Activated CD8-positive, alpha-beta memory T cell treated with anti-CD3 and anti-CD28 coated beads, Interleukin-2, amount 50 U/mL, for 48 hours (primary cell): ENCODE results near the gene PMS1.
"Not testable (repeated sequence)": the region's sequence is repeated elsewhere in the genome, so short reads cannot be mapped to it uniquely, and the experiment has no call there.

Source experiments
- DNase-seq: peaks from one replicate; pipeline ENCODE4 v3.0.0-alpha.2; 2020

PMS1 gene

DNA sequence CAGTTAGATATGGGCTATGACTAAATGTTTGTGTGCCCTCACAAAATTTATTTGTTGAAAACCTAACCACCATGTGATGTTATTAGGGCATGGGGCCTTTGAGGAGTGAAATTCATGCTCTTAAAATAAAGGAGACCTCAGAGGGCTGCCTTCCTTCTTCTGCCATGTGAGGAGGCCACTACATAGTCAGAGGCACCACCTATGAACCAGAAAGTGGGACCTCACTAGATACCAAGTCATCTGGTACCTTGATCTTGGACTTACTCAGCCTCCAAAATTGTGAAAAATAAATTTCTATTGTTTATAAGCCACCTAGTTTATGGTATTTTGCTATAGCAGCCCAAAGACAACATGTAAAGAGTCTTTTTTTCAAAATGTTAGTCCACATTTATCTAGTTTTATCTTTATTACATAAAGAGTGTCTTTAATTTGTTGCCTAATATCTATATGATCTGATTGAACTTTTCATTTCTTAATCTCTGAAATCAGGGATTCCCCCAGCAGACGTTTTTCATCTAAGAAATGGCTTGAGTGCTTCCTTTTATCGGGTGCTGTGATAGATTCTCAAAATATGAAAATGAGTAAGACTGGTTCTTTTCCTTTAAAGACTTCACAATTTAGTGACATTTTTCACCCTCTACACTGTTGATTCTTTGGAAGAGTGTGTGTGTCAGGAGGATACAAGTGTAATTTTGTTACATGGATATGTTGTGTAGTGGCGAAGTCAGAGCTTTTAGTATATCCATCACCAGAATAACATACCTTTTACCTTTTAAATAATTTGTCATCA lies 34.2 kb downstream of the PMS1 start:
- no peak for DNase-seq

DNA sequence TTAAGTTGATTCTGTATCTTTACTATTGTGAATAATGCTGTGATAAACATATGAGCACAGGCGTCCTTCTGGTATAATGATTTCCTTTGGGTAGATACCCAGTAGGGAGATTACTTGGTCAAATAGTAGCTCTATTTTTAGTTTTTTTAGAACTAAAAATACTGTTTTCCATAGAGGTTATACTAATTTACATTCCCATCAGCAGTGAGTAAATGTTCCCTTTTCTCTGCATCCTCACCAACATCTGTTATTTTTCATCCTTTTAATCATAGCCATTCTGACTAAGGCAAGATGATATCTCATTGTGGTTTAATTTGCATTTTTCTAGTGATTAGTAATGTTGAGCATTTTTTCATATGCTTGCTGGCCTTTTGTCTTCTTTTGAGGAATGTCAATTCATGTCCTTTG lies 35.1 kb downstream of the PMS1 start:
- no peak for DNase-seq

DNA sequence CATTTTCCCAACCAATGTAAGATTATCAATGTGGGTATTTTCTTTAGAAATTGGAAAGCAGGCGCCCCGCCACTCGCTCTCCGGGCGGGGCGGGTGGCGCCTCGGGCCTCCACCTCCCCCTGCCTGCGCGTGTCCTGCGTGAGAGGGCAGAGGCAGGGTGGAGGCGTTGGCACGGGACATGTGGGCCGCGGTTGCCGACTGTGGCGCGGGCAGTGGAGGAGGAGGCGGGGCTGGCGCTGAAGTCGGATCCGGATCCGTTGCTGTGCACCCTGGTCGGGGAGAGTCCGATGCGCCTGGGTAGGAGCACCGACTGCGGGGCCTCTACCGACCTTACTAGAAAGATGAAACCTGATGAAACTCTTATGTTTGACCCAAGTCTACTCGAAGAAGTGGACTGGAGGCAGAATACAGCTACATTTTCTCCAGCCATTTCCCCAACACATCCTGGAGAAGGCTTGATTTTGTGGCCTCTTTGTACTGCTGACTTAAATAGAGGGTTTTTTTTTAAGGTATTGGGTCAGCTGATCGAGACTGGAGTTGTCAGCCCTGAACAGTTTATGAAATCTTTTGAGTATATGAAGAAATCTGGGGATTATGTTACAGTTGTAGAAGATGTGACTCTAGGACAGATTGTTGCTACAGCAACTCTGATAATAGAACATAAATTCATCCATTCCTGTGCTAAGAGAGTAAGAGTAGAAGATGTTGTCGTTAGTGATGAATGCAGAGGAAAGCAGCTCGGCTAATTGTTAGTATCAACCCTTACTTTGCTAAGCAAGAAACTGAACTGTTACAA lies 37.9 kb downstream of the PMS1 start:
- no peak for DNase-seq

DNA sequence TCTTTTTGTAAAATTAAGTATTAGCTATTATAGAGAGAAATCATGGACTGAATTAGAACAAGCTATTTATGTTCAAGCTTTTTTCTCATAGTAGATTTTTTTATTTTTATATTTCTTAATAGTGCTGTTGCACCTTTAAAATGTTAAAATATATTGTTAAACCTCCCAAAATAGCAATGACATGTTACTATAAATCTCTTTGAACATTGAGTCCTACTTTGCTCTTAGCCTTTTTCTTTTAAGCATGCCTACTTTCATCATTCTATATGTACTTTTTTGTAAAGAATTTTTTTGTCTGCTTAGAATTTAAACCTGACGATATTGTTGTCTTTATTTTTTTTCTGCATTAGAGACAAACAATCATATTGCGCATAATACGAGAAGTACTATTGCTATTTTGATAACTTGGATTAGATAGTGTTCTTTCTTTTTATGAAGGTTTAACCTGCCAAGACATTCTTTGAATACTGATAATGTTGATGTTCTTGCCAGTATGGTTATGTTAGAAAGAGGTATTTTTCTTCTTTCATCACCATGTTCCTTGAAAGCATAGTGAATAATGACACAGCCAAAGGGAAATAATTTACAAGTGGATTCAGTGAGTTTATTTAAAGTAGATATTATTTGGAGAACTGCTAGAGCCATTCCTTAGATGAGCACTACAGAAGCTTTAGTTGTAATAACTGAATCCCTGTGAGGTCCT lies 40.6 kb downstream of the PMS1 start:
- DNase-seq, result no peak

DNA sequence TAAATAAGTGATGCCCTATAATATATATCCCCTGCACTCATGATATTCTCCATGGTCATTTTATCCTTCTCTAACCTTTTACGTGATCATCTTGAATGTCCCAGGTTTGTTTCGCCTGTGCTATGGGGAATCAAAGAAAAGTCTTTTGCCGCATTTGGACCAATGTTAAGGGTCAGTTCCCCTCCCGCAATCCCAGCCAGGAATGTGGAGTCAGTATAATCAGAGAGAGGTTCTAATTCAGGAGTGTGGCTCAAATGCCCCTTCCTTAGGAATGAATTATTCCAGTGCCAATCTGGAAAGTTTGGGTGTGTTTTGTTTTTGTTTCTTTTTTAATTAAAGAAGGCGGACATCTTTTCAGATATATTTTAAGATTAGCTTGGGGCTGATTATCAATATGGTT lies 41.8 kb downstream of the PMS1 start:
- no peak for DNase-seq

DNA sequence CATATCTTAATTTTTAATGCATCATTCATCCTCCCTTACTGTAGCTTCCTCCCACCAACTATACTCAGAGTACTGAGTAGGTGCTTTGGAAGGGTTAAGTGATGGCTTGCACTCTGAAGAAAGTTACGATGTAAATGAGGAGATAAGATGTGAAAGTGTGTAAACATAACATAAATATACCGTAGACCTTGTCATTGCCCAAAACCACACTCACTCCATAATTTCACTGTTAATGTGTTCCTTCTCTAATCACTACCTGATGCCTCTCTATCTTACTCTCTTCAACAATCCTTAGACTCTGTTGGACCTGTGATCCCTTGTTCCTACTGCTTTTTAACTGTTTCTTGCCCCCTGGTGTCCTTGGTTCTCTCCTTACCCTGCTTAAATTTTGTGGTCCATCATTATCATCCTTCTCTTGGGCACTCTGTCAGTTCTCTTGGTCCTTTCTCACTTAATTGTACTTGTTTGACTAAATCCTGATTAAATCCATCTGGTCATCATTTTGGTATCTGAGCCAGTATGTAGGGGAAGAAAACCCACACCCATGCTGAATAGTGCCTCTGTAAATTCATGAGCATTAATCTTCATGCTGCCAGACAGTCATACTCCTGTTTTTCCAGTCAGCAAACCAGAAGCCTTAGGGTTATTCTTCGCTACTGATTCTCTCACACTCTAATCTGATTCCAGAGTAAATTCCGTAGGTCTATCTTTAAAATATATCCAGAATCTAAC lies 45.0 kb downstream of the PMS1 start:
- DNase-seq, result no peak

DNA sequence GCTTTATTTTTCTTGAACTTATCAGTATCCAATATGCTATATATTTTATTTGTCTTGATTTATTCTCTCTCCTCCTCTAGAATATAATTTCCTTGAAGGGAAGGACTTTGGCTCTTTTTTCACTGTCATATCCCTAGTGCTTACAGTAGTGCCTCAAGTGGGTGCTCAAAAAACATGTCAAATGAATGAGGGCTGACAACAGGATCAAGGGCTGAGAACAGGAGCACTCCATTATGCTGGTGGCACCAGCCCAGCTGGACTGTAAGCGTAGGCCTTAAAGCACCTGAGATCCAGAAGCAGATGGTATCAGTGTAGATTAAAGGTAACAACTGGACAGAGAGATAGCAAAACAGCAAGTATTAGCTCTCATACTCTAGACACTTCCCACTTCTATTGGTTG lies 46.3 kb downstream of the PMS1 start:
- DNase-seq, result no peak

DNA sequence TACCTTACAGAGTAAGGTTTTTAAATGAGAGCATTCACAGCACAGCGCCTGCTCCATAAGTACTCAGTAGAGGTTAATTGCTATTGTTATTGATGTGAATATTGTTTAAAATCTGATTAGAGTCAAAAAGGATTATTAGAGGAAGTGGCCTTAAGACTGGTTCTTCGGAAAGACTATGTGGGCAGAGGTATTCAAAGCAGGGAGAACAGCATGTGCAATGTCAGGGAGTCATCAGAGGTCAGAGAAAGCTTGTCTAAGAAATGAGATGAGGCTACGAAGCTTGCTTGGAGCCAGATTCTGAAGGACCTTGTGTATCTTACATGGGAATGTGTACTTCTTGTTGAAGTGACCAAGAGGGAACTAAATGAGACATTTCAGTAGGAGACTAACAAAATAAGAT lies 49.8 kb downstream of the PMS1 start:
- no peak for DNase-seq

DNA sequence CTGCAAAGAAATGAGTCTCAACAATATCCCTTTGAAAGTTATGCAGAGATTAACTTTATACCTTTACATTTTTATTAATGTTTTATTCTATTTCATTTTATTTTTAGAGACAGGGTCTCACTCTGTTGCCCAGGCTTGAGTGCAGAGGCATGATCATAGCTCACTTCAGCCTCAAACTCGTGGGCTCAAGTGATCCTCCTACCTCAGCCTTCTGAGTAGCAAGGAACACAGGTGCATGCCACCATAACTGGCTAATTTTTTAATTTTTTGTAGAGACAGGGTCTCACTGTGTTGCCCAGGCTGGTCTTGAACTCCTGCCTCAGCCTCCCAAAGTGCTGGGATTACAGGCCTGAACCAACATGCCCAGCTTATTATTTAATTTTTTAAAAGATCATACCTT lies 50.4 kb downstream of the PMS1 start:
- not testable (repeated sequence) for DNase-seq

DNA sequence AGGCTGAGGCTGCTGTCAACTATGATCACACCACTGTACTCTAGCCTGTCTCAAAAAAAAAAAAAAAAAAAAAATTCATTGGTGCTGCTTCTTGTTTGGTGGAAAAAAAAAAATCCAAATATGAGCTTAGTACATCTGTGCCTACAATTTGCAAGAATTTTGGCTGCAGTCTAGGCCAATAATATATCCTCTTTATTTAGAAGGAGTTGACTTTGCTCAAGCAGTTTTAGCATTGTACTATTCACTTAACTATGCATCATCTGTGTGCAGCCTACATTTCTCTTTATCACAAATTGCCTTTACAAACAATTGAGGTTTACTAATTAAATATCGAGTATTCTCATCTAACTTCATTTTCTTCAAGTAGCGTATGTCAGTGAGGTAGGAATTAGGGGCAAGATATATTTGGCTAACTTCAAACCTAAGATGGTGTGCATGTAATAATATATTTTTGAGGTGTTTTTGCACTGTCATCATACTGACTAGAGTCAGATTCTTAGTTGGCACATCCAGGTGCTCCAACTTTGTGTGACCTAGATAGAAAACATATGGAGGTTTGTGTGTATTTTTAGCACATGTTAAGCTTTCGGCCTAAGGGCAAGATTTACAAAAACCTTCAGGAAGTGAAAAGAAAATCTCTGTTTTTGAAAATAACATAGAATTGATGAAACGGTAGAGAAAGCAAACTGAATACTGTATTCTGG lies 51.8 kb downstream of the PMS1 start:
- DNase-seq, result no peak

DNA sequence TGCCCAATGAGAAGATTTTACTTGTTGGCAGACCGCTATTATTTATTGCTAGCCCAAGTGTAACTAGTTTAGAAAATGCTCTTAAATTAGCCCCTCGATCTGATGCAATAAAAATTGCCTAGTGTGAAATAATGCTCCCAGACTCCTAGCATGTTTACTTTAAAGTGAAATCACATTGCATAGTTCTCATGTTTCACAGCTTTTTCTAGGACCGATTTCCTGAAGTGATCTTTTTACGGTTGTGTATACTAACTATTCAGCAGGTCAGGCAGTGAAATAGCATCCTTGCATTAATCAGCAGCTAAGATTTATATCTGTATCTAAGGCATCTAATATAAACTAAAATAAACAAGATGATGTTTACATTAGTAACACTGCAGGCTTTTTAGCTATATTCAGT lies 52.4 kb downstream of the PMS1 start:
- DNase-seq, result no peak

DNA sequence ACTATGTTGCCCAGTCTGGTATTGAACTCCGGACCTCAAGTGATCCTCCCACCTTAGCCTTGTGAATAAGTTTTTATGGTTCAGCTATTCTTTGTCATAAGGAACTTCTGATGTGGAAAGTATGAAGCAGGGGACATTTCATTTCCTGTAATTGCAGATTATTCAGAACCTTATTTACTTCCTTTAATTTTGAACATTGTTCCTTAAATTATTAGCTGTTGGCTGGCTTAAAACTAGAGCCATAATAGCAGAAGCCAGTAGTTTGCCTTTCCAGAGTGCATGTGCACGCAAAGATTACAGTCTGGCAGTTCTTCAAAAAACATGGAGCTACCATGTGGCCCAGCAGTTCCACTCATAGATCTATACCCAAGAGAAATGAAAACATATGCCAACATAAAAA lies 53.1 kb downstream of the PMS1 start:
- DNase-seq, result no peak

DNA sequence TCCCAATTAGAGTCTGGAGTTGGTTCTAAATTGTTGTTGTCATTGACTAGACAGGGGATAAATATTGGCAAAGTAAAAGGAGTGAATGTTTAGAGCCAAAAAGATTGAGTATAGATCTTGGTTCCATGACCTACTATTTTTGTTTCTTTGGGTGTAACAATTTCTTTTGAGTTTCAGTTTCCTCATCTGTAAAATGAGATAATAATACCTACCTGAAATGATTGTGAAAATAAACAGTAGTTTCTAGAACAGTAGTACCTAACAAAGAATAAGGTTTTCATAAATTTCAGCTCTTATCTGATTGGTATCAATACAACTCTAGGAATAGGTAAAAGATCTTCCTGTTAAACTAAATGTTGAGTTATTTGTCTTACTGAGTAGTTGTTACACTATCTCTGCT lies 56.8 kb downstream of the PMS1 start:
- DNase-seq, result no peak

DNA sequence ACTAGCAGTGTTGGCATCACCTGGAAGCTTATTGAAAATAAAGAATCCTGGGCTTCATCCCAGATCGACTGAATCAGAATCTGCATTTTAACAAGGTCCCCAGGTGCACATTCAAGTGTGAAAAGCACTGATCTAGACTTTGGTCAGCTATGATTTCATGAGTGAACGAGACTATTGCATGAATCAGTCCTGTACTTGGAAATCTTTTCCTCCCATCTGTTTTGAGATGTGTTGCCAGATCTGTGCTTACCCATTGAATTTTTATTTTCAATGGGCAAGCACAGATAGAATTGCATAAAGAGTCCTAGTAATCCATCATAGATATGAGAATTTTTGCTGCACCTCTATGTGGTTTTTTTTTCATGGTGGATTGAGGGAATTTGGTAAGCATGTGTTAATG lies 64.0 kb downstream of the PMS1 start:
- DNase-seq, result no peak

DNA sequence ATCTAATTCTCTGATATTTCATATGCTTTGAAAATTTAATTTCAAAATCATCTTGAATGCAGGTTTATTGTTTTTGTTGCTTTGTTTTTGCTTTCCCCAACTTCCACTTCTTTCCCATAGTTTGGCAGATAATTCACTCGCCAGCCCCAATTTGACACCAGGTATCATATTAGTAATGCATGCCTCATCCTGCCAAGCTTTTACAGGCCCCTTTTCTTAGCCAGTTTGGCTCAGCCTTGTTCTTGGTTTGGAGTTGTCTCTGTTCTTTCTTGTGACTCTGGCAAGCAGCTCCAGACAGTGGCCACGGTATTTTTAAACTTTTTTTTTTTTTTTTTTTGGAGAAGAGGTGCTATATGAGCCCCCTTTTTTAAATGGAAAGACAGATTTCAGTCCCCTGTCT lies 65.3 kb downstream of the PMS1 start:
- DNase-seq, result no peak

DNA sequence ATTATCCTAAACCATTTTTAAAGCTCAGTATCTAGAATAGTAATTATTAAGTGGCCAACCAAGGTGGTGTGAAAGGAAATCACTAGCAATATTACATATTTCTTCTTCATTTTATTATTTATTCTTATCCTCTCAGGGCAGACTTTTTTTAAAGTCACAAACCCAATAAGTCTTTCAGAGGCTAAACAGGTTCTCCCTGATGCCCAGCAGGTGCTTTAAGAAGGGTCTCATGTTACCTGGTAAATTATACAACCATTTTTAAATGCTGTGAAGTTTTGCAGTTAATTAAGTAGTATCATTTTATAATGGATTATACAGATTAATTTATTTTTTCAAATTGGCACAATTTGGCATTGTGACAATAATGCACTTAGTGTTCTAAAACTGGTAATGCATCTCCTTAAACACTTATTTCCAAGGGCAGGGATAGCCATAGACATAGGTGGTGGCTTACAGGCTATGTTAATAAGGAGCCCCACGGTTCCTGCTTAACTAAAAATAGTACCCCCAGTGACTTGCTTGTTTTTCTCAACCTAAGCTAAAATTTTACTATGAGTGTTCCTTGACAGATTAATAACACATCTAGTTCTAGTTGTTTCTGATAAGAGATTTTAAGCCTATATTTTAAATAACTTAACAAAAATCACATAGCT lies 67.0 kb downstream of the PMS1 start:
- DNase-seq, result no peak

DNA sequence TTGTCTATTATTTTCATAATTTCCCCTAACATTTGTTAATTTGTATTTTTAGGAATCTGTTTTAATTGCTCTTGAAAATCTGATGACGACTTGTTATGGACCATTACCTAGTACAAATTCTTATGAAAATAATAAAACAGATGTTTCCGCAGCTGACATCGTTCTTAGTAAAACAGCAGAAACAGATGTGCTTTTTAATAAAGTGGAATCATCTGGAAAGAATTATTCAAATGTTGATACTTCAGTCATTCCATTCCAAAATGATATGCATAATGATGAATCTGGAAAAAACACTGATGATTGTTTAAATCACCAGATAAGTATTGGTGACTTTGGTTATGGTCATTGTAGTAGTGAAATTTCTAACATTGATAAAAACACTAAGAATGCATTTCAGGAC lies 69.9 kb downstream of the PMS1 start:
- DNase-seq, result no peak

DNA sequence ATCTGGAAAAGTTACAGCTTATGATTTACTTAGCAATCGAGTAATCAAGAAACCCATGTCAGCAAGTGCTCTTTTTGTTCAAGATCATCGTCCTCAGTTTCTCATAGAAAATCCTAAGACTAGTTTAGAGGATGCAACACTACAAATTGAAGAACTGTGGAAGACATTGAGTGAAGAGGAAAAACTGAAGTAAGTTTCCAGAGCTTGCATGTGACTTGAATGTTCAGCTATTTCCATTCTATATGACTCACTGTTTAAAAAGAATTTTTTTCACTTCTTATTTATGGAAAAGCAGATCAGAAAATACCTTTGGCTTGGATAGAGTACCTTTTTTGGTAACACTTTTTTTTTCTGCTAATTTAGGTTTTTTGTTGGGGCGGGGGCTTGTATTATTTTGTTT lies 70.7 kb downstream of the PMS1 start:
- no peak for DNase-seq

DNA sequence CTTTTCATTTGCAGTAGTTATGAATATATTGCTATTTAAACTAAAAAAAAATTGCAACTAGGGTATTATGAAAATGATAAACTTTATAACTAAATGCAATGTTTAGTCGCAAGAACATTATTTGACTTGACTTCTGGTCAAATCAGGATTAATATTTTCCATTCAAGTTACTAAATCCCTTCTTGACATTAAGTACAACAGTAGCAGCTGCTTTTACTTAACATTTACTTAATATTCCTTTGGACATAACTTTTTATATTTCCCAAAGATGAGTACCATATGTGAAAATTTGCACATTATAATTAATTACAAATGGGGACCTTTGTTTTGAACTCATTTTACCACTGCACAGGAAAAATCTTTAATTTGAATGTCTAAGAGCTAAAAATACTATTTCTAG lies 74.0 kb downstream of the PMS1 start:
- DNase-seq, result no peak

DNA sequence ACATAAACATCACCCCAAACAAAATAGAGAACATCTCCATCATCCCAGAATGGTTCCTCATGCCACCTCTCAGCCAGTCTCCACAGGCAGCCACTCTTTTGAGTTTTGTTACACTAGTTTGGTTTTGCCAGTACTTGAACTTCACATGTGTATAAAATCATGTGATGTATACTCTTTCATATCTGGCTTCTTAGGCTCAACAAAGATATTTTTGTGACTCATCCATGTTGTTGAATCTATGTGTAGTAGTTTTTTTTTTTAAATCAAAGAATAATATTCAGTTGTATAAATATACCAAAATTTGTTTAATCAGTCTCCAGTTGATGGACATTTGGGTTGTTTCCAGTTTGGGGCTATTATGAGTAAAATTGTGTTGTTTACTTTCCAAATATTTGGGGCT lies 75.9 kb downstream of the PMS1 start:
- DNase-seq, result no peak

DNA sequence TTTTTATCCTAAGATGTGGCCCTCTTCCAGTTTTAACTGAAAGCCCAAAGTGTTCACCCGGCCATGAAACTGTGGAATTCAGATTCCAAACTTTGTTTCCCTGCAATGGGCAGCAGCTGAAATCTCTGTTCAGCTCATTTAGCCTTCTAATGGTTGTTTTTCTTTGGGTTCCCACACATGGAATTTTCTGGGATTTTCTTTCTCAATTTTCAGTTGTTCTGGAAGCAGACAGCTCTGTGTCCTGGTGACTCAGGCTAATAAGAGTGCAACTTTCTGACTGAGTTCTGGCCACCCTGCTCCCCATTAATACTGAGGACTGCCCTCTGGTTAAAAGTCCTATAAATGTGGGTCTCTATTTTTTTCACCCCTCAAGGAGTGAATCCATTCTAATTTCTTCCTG lies 78.5 kb downstream of the PMS1 start:
- no peak for DNase-seq

DNA sequence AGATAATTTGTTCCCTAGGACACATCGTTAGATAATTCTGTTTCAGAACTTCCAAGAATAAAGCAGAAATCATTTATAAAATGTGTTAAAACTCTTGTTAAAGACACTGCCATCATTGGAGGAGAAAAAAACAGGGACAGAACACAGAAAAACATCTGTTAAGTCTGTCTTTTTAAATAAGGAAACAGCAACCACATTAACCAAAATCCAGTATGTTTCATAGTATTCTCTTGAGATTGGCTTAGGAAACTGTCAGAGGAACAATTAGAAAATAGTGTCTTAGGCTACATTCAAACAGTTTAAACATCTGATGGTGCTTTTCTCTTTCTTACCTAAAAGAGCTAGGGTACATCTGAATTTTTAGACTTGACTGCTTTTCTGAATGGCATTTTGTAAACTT lies 81.6 kb downstream of the PMS1 start:
- DNase-seq, result no peak
